ENCODE measurements around the gene PDGFA.

The PDGFA gene

DNA sequence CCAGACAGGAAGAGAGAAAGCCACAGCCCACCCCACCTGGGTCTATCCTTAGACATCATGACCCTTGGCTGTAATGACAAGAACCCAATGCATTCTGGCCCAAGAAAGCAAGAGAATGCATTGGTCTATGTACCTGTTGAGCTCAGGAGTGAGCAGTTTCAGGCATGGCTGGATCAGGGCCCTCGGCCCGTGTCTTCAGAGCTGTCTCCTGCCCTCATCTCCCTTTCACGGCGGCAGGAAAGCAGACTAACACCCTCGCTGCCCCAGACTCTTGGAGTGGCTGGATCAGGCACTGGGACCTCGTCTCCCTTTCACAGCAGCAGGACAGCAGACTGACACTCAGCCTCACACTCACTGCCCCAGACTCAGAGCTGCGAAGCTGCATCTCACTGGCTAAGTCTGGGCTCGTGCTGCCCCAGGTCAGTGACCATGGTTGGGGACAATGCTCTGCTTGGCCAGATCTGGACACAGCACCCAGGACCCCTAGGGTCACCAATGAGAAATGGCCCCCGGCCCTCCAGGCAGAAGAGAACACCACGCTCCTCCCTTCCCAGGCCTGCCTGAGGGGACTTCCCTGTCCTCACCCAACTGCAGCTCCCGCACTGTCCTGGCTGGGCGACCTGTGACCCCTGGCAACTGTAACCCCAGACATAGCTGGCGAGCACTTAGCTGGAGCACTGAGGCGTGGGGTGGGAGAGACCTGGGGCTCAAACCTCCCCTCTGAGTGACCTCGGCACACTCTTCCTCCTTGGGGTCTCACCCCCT lies 12.9 kb upstream of the PDGFA start:
- Histone ChIP-seq H3K27ac (no peak overlapping the region), H3K4me3 (ENCODE audit: low read depth, low read length) (no peak overlapping the region), H3K36me3 (ENCODE audit: control insufficient read depth, insufficient read depth, low read length) (no peaks in the 10 kb centered on the region), H2AFZ (no peak overlapping the region), H3K4me2 (ENCODE audit: low read length) (no peak overlapping the region), H3K9ac (no peak overlapping the region), H3K27me3 (ENCODE audit: control insufficient read depth, insufficient read depth, low read length) (no peaks in the 10 kb centered on the region), H3K79me2 (no peaks in the 10 kb centered on the region), H3K4me1 (no peaks in the 10 kb centered on the region), H3K9me3 (ENCODE audit: control insufficient read depth, low read length) (no peaks in the 10 kb centered on the region)
- TF ChIP-seq, protein P1, sequence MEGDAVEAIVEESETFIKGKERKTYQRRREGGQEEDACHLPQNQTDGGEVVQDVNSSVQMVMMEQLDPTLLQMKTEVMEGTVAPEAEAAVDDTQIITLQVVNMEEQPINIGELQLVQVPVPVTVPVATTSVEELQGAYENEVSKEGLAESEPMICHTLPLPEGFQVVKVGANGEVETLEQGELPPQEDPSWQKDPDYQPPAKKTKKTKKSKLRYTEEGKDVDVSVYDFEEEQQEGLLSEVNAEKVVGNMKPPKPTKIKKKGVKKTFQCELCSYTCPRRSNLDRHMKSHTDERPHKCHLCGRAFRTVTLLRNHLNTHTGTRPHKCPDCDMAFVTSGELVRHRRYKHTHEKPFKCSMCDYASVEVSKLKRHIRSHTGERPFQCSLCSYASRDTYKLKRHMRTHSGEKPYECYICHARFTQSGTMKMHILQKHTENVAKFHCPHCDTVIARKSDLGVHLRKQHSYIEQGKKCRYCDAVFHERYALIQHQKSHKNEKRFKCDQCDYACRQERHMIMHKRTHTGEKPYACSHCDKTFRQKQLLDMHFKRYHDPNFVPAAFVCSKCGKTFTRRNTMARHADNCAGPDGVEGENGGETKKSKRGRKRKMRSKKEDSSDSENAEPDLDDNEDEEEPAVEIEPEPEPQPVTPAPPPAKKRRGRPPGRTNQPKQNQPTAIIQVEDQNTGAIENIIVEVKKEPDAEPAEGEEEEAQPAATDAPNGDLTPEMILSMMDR (IDR thresholded peaks at IDR 0.05): no peak

DNA sequence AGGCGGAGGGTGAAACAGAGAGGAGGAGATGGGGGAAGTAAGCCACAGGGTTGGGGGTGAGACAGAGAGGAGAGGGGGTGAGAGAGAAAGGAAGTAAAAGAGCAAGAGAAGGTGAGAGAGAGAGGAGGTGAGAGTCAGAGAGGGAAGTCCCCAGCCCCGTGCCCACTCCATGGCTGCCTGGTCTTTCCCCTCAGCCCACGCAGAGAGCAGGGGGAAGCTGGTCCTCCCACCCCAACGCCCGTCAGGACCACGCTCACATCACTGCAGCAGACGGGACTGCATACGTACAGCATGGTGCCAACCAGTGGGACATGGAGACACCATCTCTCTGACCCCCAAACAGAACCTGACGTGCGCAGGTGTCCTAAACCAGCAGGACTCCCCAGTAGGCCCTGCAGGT lies 12.1 kb upstream of the PDGFA start:
- no peak overlapping the region for H3K27ac ChIP-seq
- no peak overlapping the region for H3K4me2 ChIP-seq (ENCODE audit: low read length)
- H3K27me3 ChIP-seq (ENCODE audit: control insufficient read depth, insufficient read depth, low read length): no peaks in the 10 kb centered on the region
- no peaks in the 10 kb centered on the region for H3K9me3 ChIP-seq (ENCODE audit: control insufficient read depth, low read length)
- no peak overlapping the region for H3K4me3 ChIP-seq (ENCODE audit: low read depth, low read length)
- H3K79me2 ChIP-seq: no peaks in the 10 kb centered on the region
- H2AFZ ChIP-seq: no peak overlapping the region
- no peaks in the 10 kb centered on the region for H3K4me1 ChIP-seq
- H3K36me3 ChIP-seq (ENCODE audit: control insufficient read depth, insufficient read depth, low read length): no peaks in the 10 kb centered on the region
- H3K9ac ChIP-seq: no peak overlapping the region
- TF ChIP-seq, protein P1 (IDR thresholded peaks at IDR 0.05): no peak

DNA sequence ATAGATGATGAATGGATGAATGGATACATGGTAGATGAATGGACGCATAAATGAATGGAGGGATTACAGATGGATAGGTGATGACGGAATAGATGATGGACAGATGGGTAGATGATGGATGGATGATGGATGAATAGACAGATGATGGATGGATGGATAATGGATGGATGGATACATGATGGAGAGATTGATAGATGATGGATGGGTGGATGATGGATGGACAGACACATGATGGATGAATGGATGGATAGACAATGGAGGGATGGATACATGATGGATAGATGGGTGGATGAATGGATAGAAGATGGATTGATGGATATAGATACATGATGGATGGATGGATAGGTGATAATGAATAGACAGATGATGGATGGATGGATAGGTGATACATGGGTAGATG lies 8.8 kb upstream of the PDGFA start:
- H3K27ac ChIP-seq: no peak overlapping the region
- no peaks in the 10 kb centered on the region for H3K9me3 ChIP-seq (ENCODE audit: control insufficient read depth, low read length)
- TF ChIP-seq, protein P1 (IDR thresholded peaks at IDR 0.05): no peak
- no peak overlapping the region for H3K4me3 ChIP-seq (ENCODE audit: low read depth, low read length)
- H3K36me3 ChIP-seq (ENCODE audit: control insufficient read depth, insufficient read depth, low read length): no peaks in the 10 kb centered on the region
- no peak overlapping the region for H2AFZ ChIP-seq
- no peaks in the 10 kb centered on the region for H3K27me3 ChIP-seq (ENCODE audit: control insufficient read depth, insufficient read depth, low read length)
- no peak overlapping the region for H3K4me2 ChIP-seq (ENCODE audit: low read length)
- no peaks in the 10 kb centered on the region for H3K4me1 ChIP-seq
- H3K9ac ChIP-seq: no peak overlapping the region
- no peaks in the 10 kb centered on the region for H3K79me2 ChIP-seq

DNA sequence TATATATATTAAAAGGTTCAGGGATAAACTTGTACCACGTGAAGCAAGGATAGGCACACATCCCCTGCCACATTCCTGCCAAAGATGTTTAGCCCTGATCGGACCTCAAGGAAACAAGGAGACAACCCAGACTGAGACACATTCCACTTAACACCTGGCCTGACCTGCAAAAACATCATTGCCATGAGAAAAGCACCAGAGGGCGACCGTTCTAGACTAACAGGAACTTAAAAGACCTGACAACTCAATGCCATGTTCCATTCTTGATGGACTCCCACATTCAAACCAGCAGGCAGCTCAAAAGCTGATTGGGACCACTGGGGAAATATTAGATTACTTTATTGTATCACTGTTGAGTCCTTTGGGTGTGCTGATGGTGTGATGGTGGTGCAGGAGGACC lies 8.1 kb upstream of the PDGFA start:
- TF ChIP-seq, protein P1 (IDR thresholded peaks at IDR 0.05): no peak
- Histone ChIP-seq H3K9me3 (ENCODE audit: control insufficient read depth, low read length) (no peaks in the 10 kb centered on the region), H3K4me2 (ENCODE audit: low read length) (no peak overlapping the region), H3K36me3 (ENCODE audit: control insufficient read depth, insufficient read depth, low read length) (no peaks in the 10 kb centered on the region), H3K27ac (no peak overlapping the region), H3K4me3 (ENCODE audit: low read depth, low read length) (no peak overlapping the region), H2AFZ (no peak overlapping the region), H3K9ac (no peak overlapping the region), H3K4me1 (no peaks in the 10 kb centered on the region), H3K27me3 (ENCODE audit: control insufficient read depth, insufficient read depth, low read length) (no peaks in the 10 kb centered on the region), H3K79me2 (no peaks in the 10 kb centered on the region)

DNA sequence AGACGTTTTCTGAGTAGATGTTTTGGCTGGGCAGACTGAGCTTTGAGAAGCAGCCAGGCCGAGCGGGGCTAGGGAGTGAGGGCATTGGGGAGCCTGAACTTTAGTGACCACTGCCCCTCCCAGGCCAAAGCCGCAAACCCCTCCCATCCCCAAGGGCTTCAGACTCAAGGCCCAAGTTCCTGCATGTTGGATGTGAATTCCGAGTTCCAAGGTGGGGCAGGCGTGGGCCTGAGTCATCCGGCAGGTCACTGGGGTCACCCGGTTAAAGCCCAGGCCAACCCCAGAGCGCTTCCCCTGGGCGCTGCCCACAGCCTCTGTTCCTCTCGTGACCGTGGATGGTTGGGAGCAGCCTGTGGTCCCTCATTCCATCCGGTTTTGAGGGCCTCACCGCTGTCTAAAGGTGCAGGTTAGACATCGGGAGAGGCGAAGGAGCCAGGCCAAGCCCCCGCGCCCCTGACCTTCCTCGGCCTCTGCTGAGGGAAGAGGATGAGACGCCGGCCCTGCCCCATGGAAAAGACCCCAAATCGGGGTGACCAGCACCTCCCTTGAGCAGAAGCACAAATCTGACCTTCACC lies 6.9 kb upstream of the PDGFA start:
- TF ChIP-seq, protein P1 (IDR thresholded peaks at IDR 0.05): no peak
- Histone ChIP-seq H3K4me2 (ENCODE audit: low read length) (no peak overlapping the region), H3K36me3 (ENCODE audit: control insufficient read depth, insufficient read depth, low read length) (no peaks in the 10 kb centered on the region), H3K4me3 (ENCODE audit: low read depth, low read length) (no peak overlapping the region), H3K27ac (no peak overlapping the region), H2AFZ (no peak overlapping the region), H3K27me3 (ENCODE audit: control insufficient read depth, insufficient read depth, low read length) (no peaks in the 10 kb centered on the region), H3K4me1 (peaks cover 5% of the 10 kb centered on the region), H3K9me3 (ENCODE audit: control insufficient read depth, low read length) (no peaks in the 10 kb centered on the region), H3K79me2 (no peaks in the 10 kb centered on the region), H3K9ac (no peak overlapping the region)
